ENCODE results near the gene ITPKA.

- TF ChIP-seq CTCF (IDR thresholded peaks at IDR 0.05) = no peak
- no peak for TF ChIP-seq EZH2phosphoT487 (IDR thresholded peaks at IDR 0.05)
These were observed 13.1 kb upstream of the ITPKA start for GRCh38 chr15:41480396-41481140.

Data from neural progenitor cell (in vitro differentiated cells).